K562 (cell line): ENCODE measurements around the gene LMTK2. TPM values are rescaled to one million over a fixed set of nuclear protein-coding genes. Genes with fewer than 3 reads are reported as not detected.

ENCODE experiments used
- ATAC-seq: fragments of 200-7000 bp; cut with Tn5 transposase; 3 replicates; pipeline ENCODE4 v1.9.1; 2020; ENCODE audit warnings: moderate library complexity
- BruUV-seq: library from RNA; stranded (reverse); fragments of 400-500 nt; replicated peaks from 2 replicates; lab custom pipeline; 2021; lab: Mats Ljungman, UMichigan
- CTCF ChIA-PET: fragments of 300-600 bp; formaldehyde crosslinking; extraction: SDS; loops from one replicate; lab custom pipeline; 2021; ENCODE audit warnings: low intra/inter-chr PET ratio; lab: Yijun Ruan, JAX
- POLR2A ChIA-PET: fragments of 300-600, 350-650 bp; sonication (Branson Sonifier 250); formaldehyde crosslinking; extraction: SDS; loops from one replicate; lab custom pipeline; 2021; ENCODE audit warnings: antibody characterized with exemption, inconsistent platforms; lab: Yijun Ruan, JAX
- DNase-seq, 4 experiments: peaks; one replicate each; pipeline versions ENCODE4 v3.0.0 to v3.0.0-alpha.2; 2011 to 2018; ENCODE audit warnings: low spot score in 3 of 4, mixed read lengths in 3 of 4; ENCODE audit errors: extremely low read depth in 1 of 4
- FAIRE-seq: peaks from 2 replicates; lab custom pipeline; 2011; peaks lifted over from hg19 to GRCh38; lab: Jason Lieb, UNC
- H2AFZ ChIP-seq: 2 replicates; pipeline ENCODE4 v1.6.0; 2011; ENCODE audit warnings: low read depth, low read length, control low read depth, inconsistent platforms
- H3K27ac ChIP-seq: fragments of 200-600 bp; 3 replicates; pipeline ENCODE4 v1.8.0; 2011; ENCODE audit warnings: low read depth, mild to moderate bottlenecking, control low read depth, inconsistent platforms, low read length, moderate library complexity, mixed read lengths; ENCODE audit errors: extremely low read depth
- H3K27me3 ChIP-seq, 2 experiments: fragments of 300-600 bp in 1 of 2; 2 replicates in 1 of 2; 3 replicates in 1 of 2; pipeline versions ENCODE4 v1.6.0 to v1.8.0; 2011; ENCODE audit warnings: inconsistent platforms in 2 of 2, low read length in 2 of 2, mild to moderate bottlenecking in 1 of 2, mixed read lengths in 1 of 2, moderate library complexity in 1 of 2; ENCODE audit not compliant: control insufficient read depth in 2 of 2, insufficient read depth in 2 of 2
- H3K36me3 ChIP-seq: fragments of 300-600 bp; 3 replicates; pipeline ENCODE4 v1.8.0; 2011; ENCODE audit warnings: mild to moderate bottlenecking, low read length, inconsistent platforms; ENCODE audit not compliant: control insufficient read depth, insufficient read depth
- H3K4me1 ChIP-seq, 2 experiments: fragments of 200-600 bp in 1 of 2; replicated peaks in 1 of 2; 2 replicates in 1 of 2; 3 replicates in 1 of 2; pipeline versions ENCODE4 v1.5.1 to v1.8.0; 2011; ENCODE audit warnings: inconsistent platforms in 2 of 2, low read length in 2 of 2, mild to moderate bottlenecking in 1 of 2, mixed read lengths in 1 of 2, moderate library complexity in 1 of 2; ENCODE audit not compliant: control insufficient read depth in 2 of 2, insufficient read depth in 2 of 2
- H3K4me2 ChIP-seq: 2 replicates; pipeline ENCODE4 v1.6.1; 2011; ENCODE audit warnings: low read length, control low read depth, inconsistent platforms, mixed read lengths; ENCODE audit not compliant: insufficient read depth
- H3K4me3 ChIP-seq: fragments of 200-600 bp; sonication (generic), shearing (Covaris generic); 2 replicates; pipeline ENCODE4 v1.5.1; 2016; ENCODE audit warnings: control low read depth, inconsistent platforms
- H3K79me2 ChIP-seq: fragments of 200-600 bp; 3 replicates; pipeline ENCODE4 v1.8.0; 2011; ENCODE audit warnings: low read length, inconsistent platforms; ENCODE audit not compliant: control insufficient read depth, insufficient read depth
- H3K9ac ChIP-seq, 2 experiments: 2 replicates each; pipeline versions ENCODE4 v1.6.0 to v1.6.1; 2011; ENCODE audit warnings: low read depth in 2 of 2, low read length in 2 of 2, control low read depth in 1 of 2, inconsistent platforms in 1 of 2, mild to moderate bottlenecking in 1 of 2, mixed read lengths in 1 of 2; ENCODE audit not compliant: insufficient read depth in 1 of 2
- H3K9me1 ChIP-seq: one replicate; pipeline ENCODE4 v1.6.0; 2011; ENCODE audit warnings: inconsistent platforms, mild to moderate bottlenecking, low read length, moderate library complexity; ENCODE audit not compliant: control insufficient read depth, insufficient read depth
- H3K9me3 ChIP-seq: replicated peaks from 2 replicates; pipeline ENCODE4 v1.5.1; 2011; ENCODE audit warnings: low read depth, low read length, inconsistent platforms; ENCODE audit not compliant: control insufficient read depth, insufficient read depth
- H4K20me1 ChIP-seq: replicated peaks from 2 replicates; pipeline ENCODE4 v1.6.1; 2011; ENCODE audit warnings: low read length, inconsistent platforms, mixed read lengths; ENCODE audit not compliant: control insufficient read depth, insufficient read depth
- ATF1 ChIP-seq, 2 experiments: fragments of 450-650 bp in 1 of 2; IDR thresholded peaks; 2 replicates each; pipeline ENCODE4 v1.6.1; 2016; ENCODE audit warnings: missing compliant biosample characterization in 1 of 2, missing genetic modification characterization in 1 of 2
- CBFA2T2 ChIP-seq: fragments of 450-650 bp; conservative IDR thresholded peaks from 2 replicates; pipeline ENCODE4 v1.6.1; 2017; ENCODE audit warnings: mild to moderate bottlenecking
- ERF ChIP-seq: fragments of 450-650 bp; formaldehyde crosslinking; IDR thresholded peaks from 2 replicates; pipeline ENCODE4 v1.4.0; 2020; ENCODE audit warnings: mild to moderate bottlenecking, mixed read lengths
- EWSR1 ChIP-seq: fragments of 450-650 bp; IDR thresholded peaks from 2 replicates; pipeline ENCODE4 v1.6.1; 2018; ENCODE audit warnings: borderline replicate concordance, mild to moderate bottlenecking, low read depth, moderate library complexity; ENCODE audit not compliant: partially characterized antibody
- HDAC6 ChIP-seq: IDR thresholded peaks from 2 replicates; pipeline ENCODE4 v1.6.1; 2012; ENCODE audit warnings: low read depth, mild to moderate bottlenecking, control low read depth, inconsistent platforms, low read length, moderate library complexity
- HEY1 ChIP-seq: fragments of 250-450 bp; sonication (Bioruptor Pico); IDR thresholded peaks from 2 replicates; pipeline ENCODE4 v1.5.0; 2020; ENCODE audit warnings: mild to moderate bottlenecking, moderate library complexity, borderline replicate concordance
- IFI16 ChIP-seq: fragments of 250-450 bp; sonication (Bioruptor Pico); IDR thresholded peaks from 2 replicates; pipeline ENCODE4 v2.1.2; 2022; ENCODE audit warnings: mild to moderate bottlenecking, inconsistent platforms
- JUND ChIP-seq, 2 experiments: IDR thresholded peaks; 2 replicates in 1 of 2; 3 replicates in 1 of 2; pipeline ENCODE4 v1.6.1; 2011; ENCODE audit warnings: borderline replicate concordance in 2 of 2, low read depth in 2 of 2, low read length in 2 of 2, improper control_type of control experiment in 1 of 2, missing biosample characterization in 1 of 2, missing genetic modification characterization in 1 of 2, missing genetic modification reagents in 1 of 2
- MCM5 ChIP-seq: fragments of 450-650 bp; IDR thresholded peaks from 2 replicates; pipeline ENCODE4 v1.6.1; 2016; ENCODE audit warnings: low read depth
- NR2C1 ChIP-seq, 2 experiments: fragments of 450-650 bp; IDR thresholded peaks; 2 replicates each; pipeline ENCODE4 v1.6.1; 2017; ENCODE audit warnings: mild to moderate bottlenecking in 2 of 2, antibody characterized with exemption in 1 of 2, inconsistent platforms in 1 of 2, missing compliant biosample characterization in 1 of 2, missing genetic modification characterization in 1 of 2
- SMARCA4 ChIP-seq: fragments of 450-650 bp; IDR thresholded peaks from 2 replicates; pipeline ENCODE4 v1.6.1; 2016
- SREBF1 ChIP-seq: fragments of 150-350 bp; IDR thresholded peaks from 2 replicates; pipeline ENCODE4 v1.6.1; 2014; ENCODE audit warnings: antibody characterized with exemption, low read depth, low read length, borderline replicate concordance
- XRCC3 ChIP-seq: fragments of 450-650 bp; IDR thresholded peaks from 2 replicates; pipeline ENCODE4 v1.6.1; 2017; ENCODE audit warnings: mild to moderate bottlenecking, moderate library complexity
- ZNF57 ChIP-seq: fragments of 450-650 bp; formaldehyde crosslinking; IDR thresholded peaks from 2 replicates; pipeline ENCODE4 v1.4.0; 2020; ENCODE audit warnings: mild to moderate bottlenecking, moderate library complexity
- ZNF707 ChIP-seq: fragments of 250-450 bp; sonication (Bioruptor Pico); conservative IDR thresholded peaks from 2 replicates; pipeline ENCODE4 v1.8.0; 2022; ENCODE audit warnings: inconsistent platforms, mild to moderate bottlenecking, moderate library complexity
- ZNF76 ChIP-seq: fragments of 250-450 bp; sonication (Bioruptor Pico); IDR thresholded peaks from 2 replicates; pipeline ENCODE4 v1.4.0; 2020; ENCODE audit warnings: mild to moderate bottlenecking, moderate library complexity, borderline replicate concordance
- WGBS: fragments of 100-300 bp; shearing (Covaris generic); methylation state at CpG from one replicate; pipeline ENCODE4 v1.1.6; 2016; ENCODE audit warnings: low coverage, mixed read lengths; ENCODE audit not compliant: insufficient coverage; ENCODE audit errors: missing lambda C conversion rate; 5-methylcytosine and 5-hydroxymethylcytosine counted together
- in situ Hi-C: fragments of 300-500 bp; cut with MboI; formaldehyde crosslinking; loops from 4 replicates; pipeline ENCODE4 v1.15.0; 2018; ENCODE audit warnings: inconsistent platforms, mixed read lengths
- intact Hi-C: fragments of 100-400 bp; cut with micrococcal nuclease; formaldehyde crosslinking; loops from 2 replicates; pipeline ENCODE4 v1.14.2; 2022
- polyA plus RNA-seq, 8 experiments: library from polyadenylated mRNA; depleted of rRNA in 4 of 8; stranded (reverse) in 5 of 8; unstranded in 3 of 8; fragments of >200 nt; fragmentation: Nextera tagmentation in 2 of 8; fragmentation: Illumina TruSeq in 1 of 8; extraction: Ambion mirVana in 2 of 8; extraction: Trizol in 1 of 8; gene quantifications; 2 replicates each; pipeline versions ENCODE4 v1.2.1 to v1.2.3, GENCODE V29; 2011 to 2014; ENCODE audit warnings: inconsistent platforms in 1 of 8, missing spikeins in 1 of 8
- total RNA-seq, 7 experiments: library from RNA; depleted of rRNA in 6 of 7; stranded (reverse); fragments of >200 nt in 6 of 7; fragmentation: Illumina TruSeq in 2 of 7; extraction: Trizol in 2 of 7; gene quantifications; 2 replicates each; pipeline versions ENCODE4 v1.2.1 to v1.2.3, GENCODE V29; 2011 to 2021; ENCODE audit warnings: low replicate concordance in 1 of 7
- TF ChIP-seq, protein P1 (sequence below): fragments of 200-400 bp; formaldehyde crosslinking; IDR thresholded peaks from 2 replicates; pipeline ENCODE4 v1.6.1; 2017; ENCODE audit warnings: mild to moderate bottlenecking, low read depth, low read length, moderate library complexity
- TF ChIP-seq, protein P2 (sequence below): fragments of 250-450 bp; sonication (Bioruptor Pico); IDR thresholded peaks from 2 replicates; pipeline ENCODE4 v1.8.0; 2022; ENCODE audit warnings: inconsistent platforms

Gene LMTK2
- total and polyA plus RNA-seq, 9 of the 15 experiments (the other 6 are each of a cell fraction or from before 2014, with no cell fraction given), result 0.78 to 16.4 (median 6.3) TPM

DNA sequence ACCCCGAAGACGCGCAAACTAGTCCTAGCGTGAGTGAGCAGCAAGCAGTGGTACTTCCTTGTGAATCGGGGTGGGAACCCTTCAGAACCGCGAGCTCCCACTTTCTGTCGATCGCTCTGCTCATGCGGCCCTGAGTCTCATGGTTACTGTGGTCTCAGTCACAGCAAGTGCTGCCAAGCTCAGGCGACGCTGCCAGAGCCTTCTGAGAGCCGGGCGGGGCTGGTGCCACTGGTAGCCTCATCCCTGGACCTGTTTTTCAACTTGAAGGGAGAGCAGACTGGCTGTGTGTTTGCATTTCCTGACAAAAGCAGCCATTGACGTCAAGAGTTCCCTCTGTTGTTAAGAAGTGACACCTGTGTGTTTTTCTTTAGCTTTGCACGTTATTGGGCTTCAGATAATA, 71.7 kb downstream of the LMTK2 start (continued):
- TF ChIP-seq, protein P1, sequence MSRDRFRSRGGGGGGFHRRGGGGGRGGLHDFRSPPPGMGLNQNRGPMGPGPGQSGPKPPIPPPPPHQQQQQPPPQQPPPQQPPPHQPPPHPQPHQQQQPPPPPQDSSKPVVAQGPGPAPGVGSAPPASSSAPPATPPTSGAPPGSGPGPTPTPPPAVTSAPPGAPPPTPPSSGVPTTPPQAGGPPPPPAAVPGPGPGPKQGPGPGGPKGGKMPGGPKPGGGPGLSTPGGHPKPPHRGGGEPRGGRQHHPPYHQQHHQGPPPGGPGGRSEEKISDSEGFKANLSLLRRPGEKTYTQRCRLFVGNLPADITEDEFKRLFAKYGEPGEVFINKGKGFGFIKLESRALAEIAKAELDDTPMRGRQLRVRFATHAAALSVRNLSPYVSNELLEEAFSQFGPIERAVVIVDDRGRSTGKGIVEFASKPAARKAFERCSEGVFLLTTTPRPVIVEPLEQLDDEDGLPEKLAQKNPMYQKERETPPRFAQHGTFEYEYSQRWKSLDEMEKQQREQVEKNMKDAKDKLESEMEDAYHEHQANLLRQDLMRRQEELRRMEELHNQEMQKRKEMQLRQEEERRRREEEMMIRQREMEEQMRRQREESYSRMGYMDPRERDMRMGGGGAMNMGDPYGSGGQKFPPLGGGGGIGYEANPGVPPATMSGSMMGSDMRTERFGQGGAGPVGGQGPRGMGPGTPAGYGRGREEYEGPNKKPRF, result no peak
- TF ChIP-seq ZNF57 (CRISPR knock-in tag) (no peak), SMARCA4 (no peak), SREBF1 (no peak), ATF1 (CRISPR knock-in tag; IDR thresholded peaks at IDR 0.05) (no peak), ATF1 (tag; IDR thresholded peaks at IDR 0.05) (no peak)

DNA sequence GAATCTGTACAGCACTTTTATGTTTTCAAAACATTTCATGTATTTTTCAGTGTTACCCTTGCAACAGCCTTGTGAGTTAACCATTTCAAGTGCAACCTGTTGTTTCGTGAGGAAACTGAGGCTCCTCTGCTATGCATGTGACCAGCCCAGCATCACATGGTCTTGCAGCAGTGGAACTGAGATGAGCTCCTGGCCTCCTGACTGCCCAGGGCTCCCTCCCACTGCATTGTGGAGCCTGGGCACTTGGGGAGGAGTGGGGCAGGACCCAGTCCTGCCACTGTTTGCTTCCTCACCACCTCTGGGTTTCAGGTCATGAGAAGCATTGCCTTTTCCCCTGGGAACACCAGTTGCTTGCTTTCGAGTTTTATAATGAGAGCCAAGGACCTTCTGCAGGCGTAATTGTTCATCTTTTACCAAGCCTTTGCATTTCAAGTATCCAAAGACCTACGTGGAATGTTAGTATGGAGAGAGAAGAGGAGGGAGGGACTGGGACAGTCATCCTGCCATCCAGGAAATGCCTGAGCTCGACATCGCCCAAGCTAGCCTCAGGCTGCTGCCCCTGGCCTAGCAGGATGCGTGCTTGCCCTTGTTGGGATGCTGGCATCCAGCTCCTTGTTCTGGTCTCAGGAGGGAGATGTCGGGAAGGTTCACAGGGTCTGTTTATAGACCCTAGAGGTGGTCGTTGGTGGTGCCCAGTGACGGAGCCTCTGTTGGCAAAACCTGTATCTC, 72.3 kb downstream of the LMTK2 start:
- POLR2A ChIA-PET, result interaction anchor here (0.6 kb wide), 1 partner anchor 156 kb away, joined by 3 read pairs; no protein-coding TSS in a partner anchor
- H3K27me3 ChIP-seq, result no peaks in the 10 kb centered on the region
- 85% methylated on average over 10 of the region's 10 CpGs for WGBS
- H3K9me3 ChIP-seq, result no peaks in the 10 kb centered on the region
- H3K79me2 ChIP-seq, result no peaks in the 10 kb centered on the region
- intact Hi-C loops (no loop called here), in situ Hi-C loops (no loop called here)
- H3K4me1 ChIP-seq, result peaks cover 12 to 14% of the 10 kb centered on the region in 2 experiments
- DNase-seq (no peak), FAIRE-seq (no peak), ATAC-seq (no peak)
- peaks cover 11% of the 10 kb centered on the region; the same call in 1 of the 2 replicates for H4K20me1 ChIP-seq
- peaks cover 31% of the 10 kb centered on the region for H3K36me3 ChIP-seq
- H3K9ac ChIP-seq, result peak overlapping the region in 1 of 2 experiments; percentile 51; a peak in 2 of 4 replicates
- CTCF ChIA-PET, result no interaction called here
- peaks cover 13% of the 10 kb centered on the region for H3K9me1 ChIP-seq
- no peak overlapping the region for H3K27ac ChIP-seq
- no TSS peak for BruUV-seq
- H3K4me2 ChIP-seq, result no peak overlapping the region
- H2AFZ ChIP-seq, result no peak overlapping the region
- no peak overlapping the region for H3K4me3 ChIP-seq
- TF ChIP-seq CBFA2T2, result no peak
- TF ChIP-seq, protein P2, sequence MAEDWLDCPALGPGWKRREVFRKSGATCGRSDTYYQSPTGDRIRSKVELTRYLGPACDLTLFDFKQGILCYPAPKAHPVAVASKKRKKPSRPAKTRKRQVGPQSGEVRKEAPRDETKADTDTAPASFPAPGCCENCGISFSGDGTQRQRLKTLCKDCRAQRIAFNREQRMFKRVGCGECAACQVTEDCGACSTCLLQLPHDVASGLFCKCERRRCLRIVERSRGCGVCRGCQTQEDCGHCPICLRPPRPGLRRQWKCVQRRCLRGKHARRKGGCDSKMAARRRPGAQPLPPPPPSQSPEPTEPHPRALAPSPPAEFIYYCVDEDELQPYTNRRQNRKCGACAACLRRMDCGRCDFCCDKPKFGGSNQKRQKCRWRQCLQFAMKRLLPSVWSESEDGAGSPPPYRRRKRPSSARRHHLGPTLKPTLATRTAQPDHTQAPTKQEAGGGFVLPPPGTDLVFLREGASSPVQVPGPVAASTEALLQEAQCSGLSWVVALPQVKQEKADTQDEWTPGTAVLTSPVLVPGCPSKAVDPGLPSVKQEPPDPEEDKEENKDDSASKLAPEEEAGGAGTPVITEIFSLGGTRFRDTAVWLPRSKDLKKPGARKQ (CRISPR knock-in tag), result no peak
- no peak for TF ChIP-seq ZNF707 (CRISPR knock-in tag)
- TF ChIP-seq HEY1 (CRISPR knock-in tag), result no peak
- no peak for TF ChIP-seq NR2C1 (IDR thresholded peaks at IDR 0.05)
- TF ChIP-seq NR2C1 (tag; IDR thresholded peaks at IDR 0.05), result no peak
- no peak for TF ChIP-seq MCM5
- TF ChIP-seq IFI16 (CRISPR knock-in tag), result no peak
- TF ChIP-seq HDAC6, result no peak
- TF ChIP-seq ERF, result no peak
- no peak for TF ChIP-seq JUND (IDR thresholded peaks at IDR 0.05; ENCODE audit: borderline replicate concordance, low read depth, low read length)
- no peak for TF ChIP-seq JUND (tag; IDR thresholded peaks at IDR 0.05; ENCODE audit: borderline replicate concordance, low read depth, low read length)
- no peak for TF ChIP-seq XRCC3
- no peak for TF ChIP-seq ZNF76 (CRISPR knock-in tag)
- TF ChIP-seq EWSR1, result no peak
